Astrocyte of the spinal cord (primary cell): ENCODE measurements around the gene FMN1.

Experiments used
- DNase-seq: peaks from one replicate; pipeline ENCODE4 v3.0.0; 2011; ENCODE audit warnings: low read depth, low spot score
- H3K4me3 ChIP-seq: 2 replicates; pipeline ENCODE4 v1.5.1; 2011; ENCODE audit warnings: low read depth, mild to moderate bottlenecking, low read length, moderate library complexity
- CTCF ChIP-seq: IDR thresholded peaks from 2 replicates; pipeline ENCODE4 v1.5.1; 2012; ENCODE audit warnings: low read depth, mild to moderate bottlenecking, low read length, inconsistent platforms
- in situ Hi-C: cut with HindIII; loops from 2 replicates; pipeline ENCODE4 v1.10.0; 2017; ENCODE audit warnings: low sequenced_read_pairs

The FMN1 gene

GRCh38 chr15:32972686-32973085 is 221.8 kb downstream of the FMN1 start:
- no peak for TF ChIP-seq CTCF
- no peak overlapping the region for H3K4me3 ChIP-seq
- in situ Hi-C loops: no loop called here
- no peak for DNase-seq

GRCh38 chr15:32970847-32971246 is 223.7 kb downstream of the FMN1 start:
- DNase-seq: no peak
- in situ Hi-C loops: no loop called here
- H3K4me3 ChIP-seq: no peak overlapping the region
- TF ChIP-seq CTCF: no peak

GRCh38 chr15:32967521-32967920 is 227.0 kb downstream of the FMN1 start:
- in situ Hi-C loops: no loop called here
- no peak for DNase-seq
- H3K4me3 ChIP-seq: no peak overlapping the region
- no peak for TF ChIP-seq CTCF

GRCh38 chr15:32966512-32966911 is 228.0 kb downstream of the FMN1 start:
- no peak for DNase-seq
- in situ Hi-C loops: no loop called here
- H3K4me3 ChIP-seq: no peak overlapping the region
- no peak for TF ChIP-seq CTCF

GRCh38 chr15:32965897-32966296 is 228.6 kb downstream of the FMN1 start:
- no peak for DNase-seq
- in situ Hi-C loops: no loop called here
- no peak for TF ChIP-seq CTCF
- H3K4me3 ChIP-seq: no peak overlapping the region

- H3K4me3 ChIP-seq: no peak overlapping the region
- in situ Hi-C loops: no loop called here
- TF ChIP-seq CTCF: no peak
- DNase-seq: peak; percentile 84
These were observed 235.4 kb downstream of the FMN1 start for GRCh38 chr15:32959077-32959476.

- in situ Hi-C loops: no loop called here
- no peak for TF ChIP-seq CTCF
- H3K4me3 ChIP-seq: no peak overlapping the region
- no peak for DNase-seq
These were observed 237.3 kb downstream of the FMN1 start for GRCh38 chr15:32957219-32957618.
